Activated CD4-positive, alpha-beta T cell treated with anti-CD3 and anti-CD28 coated beads for 24 hours (primary cell): ENCODE data around the gene RGL3.
"Not testable (repeated sequence)": the region's sequence is repeated elsewhere in the genome, so short reads cannot be mapped to it uniquely, and the experiment has no call there.

Source experiments
- DNase-seq, 2 donors: peaks; one replicate each; pipeline ENCODE4 v3.0.0-alpha.2; 2020; ENCODE audit warnings: low read depth in 2 of 2

RGL3 gene

GRCh38 chr19:11448923-11449554, 29.9 kb upstream of the RGL3 start:
- no peak for DNase-seq

GRCh38 chr19:11448410-11448809, 29.3 kb upstream of the RGL3 start:
- DNase-seq: no peak

GRCh38 chr19:11447347-11448262, 28.5 kb upstream of the RGL3 start:
- DNase-seq: no peak

- no peak for DNase-seq
These were observed 27.7 kb upstream of the RGL3 start for GRCh38 chr19:11446652-11447301.

GRCh38 chr19:11446271-11446651, 27.1 kb upstream of the RGL3 start:
- DNase-seq: no peak

- DNase-seq: no peak
These were observed 26.0 kb upstream of the RGL3 start for GRCh38 chr19:11445141-11445540.

- DNase-seq: no peak
These were observed 24.9 kb upstream of the RGL3 start for GRCh38 chr19:11444059-11444458.

- DNase-seq: no peak
These were observed 18.8 kb upstream of the RGL3 start for GRCh38 chr19:11437955-11438354.

GRCh38 chr19:11435833-11436313, 16.8 kb upstream of the RGL3 start:
- DNase-seq: no peak

- peak; percentile 95 to 98 for DNase-seq
These were observed 16.1 kb upstream of the RGL3 start, which contains the start of the genes ODAD3 and PRKCSH for GRCh38 chr19:11435057-11435832. Gene ODAD3 (minus strand): TSS chr19:11435121. CDS start chr19:11435016, 105 bp downstream. Gene PRKCSH (plus strand): TSS chr19:11435635. CDS start chr19:11436118, 483 bp downstream.

GRCh38 chr19:11434703-11435056, 15.6 kb upstream of the RGL3 start:
- no peak for DNase-seq

GRCh38 chr19:11433526-11433925, 14.4 kb upstream of the RGL3 start:
- not testable (repeated sequence) for DNase-seq

- DNase-seq: no peak
These were observed 7.5 kb upstream of the RGL3 start for GRCh38 chr19:11426656-11427055.

GRCh38 chr19:11425719-11426457, 6.8 kb upstream of the RGL3 start:
- DNase-seq: no peak

- no peak for DNase-seq
These were observed 4.7 kb upstream of the RGL3 start for GRCh38 chr19:11423791-11424181.

- no peak for DNase-seq
These were observed 4.2 kb upstream of the RGL3 start for GRCh38 chr19:11423164-11423790.

GRCh38 chr19:11422163-11423065, 3.3 kb upstream of the RGL3 start:
- DNase-seq: peak; percentile 24 to 64

GRCh38 chr19:11421371-11422098, 2.4 kb upstream of the RGL3 start:
- DNase-seq: no peak
